ENCODE measurements around the gene MARCHF9.

DNA sequence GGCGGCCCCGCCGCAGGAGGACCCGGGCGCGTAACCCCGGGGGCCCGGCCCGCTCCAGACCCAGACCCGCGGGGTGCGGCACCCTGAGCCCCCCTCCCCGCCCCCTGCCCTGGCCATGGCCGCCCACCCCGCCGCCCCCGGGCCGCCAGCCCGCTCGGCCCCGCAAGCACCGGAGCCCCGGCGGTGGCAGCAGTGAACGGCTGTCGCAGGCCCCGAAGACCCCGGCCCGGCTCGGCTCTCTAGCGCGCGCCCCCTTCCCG, 221 bp downstream of the MARCHF9 start:
- TF ChIP-seq, protein P1, sequence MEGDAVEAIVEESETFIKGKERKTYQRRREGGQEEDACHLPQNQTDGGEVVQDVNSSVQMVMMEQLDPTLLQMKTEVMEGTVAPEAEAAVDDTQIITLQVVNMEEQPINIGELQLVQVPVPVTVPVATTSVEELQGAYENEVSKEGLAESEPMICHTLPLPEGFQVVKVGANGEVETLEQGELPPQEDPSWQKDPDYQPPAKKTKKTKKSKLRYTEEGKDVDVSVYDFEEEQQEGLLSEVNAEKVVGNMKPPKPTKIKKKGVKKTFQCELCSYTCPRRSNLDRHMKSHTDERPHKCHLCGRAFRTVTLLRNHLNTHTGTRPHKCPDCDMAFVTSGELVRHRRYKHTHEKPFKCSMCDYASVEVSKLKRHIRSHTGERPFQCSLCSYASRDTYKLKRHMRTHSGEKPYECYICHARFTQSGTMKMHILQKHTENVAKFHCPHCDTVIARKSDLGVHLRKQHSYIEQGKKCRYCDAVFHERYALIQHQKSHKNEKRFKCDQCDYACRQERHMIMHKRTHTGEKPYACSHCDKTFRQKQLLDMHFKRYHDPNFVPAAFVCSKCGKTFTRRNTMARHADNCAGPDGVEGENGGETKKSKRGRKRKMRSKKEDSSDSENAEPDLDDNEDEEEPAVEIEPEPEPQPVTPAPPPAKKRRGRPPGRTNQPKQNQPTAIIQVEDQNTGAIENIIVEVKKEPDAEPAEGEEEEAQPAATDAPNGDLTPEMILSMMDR (IDR thresholded peaks at IDR 0.05), result no peak
- no peak for TF ChIP-seq POLR2A (IDR thresholded peaks at IDR 0.05)

Measured in ovary (tissue), 3 donors.